Liver (tissue), 9 donors: ENCODE data around the gene MAP3K4. TPM values are rescaled to one million over a fixed set of nuclear protein-coding genes. Genes with fewer than 3 reads are reported as not detected.

Experiments used
- DNase-seq: peaks from one replicate; pipeline ENCODE4 v3.0.0-alpha.2; 2017; ENCODE audit warnings: low spot score
- H3K27ac ChIP-seq, 2 donors: one replicate each; pipeline ENCODE4 v1.7.0; 2013; ENCODE audit warnings: inconsistent platforms in 2 of 2, low read length in 2 of 2, control low read depth in 1 of 2, low read depth in 1 of 2, mild to moderate bottlenecking in 1 of 2
- H3K27me3 ChIP-seq, 4 donors: one replicate each; pipeline versions ENCODE4 v1.6.1 to v1.7.0; 2013; ENCODE audit warnings: low read length in 3 of 4, inconsistent platforms in 1 of 4, mild to moderate bottlenecking in 1 of 4, moderate library complexity in 1 of 4; ENCODE audit not compliant: control insufficient read depth in 4 of 4, insufficient read depth in 4 of 4
- H3K36me3 ChIP-seq, 4 donors: one replicate each; pipeline versions ENCODE4 v1.6.1 to v1.7.0; 2013; ENCODE audit warnings: low read length in 3 of 4, mild to moderate bottlenecking in 3 of 4, low read depth in 1 of 4, moderate library complexity in 1 of 4; ENCODE audit not compliant: control insufficient read depth in 4 of 4, insufficient read depth in 3 of 4
- H3K4me1 ChIP-seq, 4 donors: one replicate each; pipeline versions ENCODE4 v1.6.1 to v1.7.0; 2013; ENCODE audit warnings: low read length in 3 of 4, mild to moderate bottlenecking in 3 of 4, moderate library complexity in 1 of 4; ENCODE audit not compliant: control insufficient read depth in 4 of 4, insufficient read depth in 4 of 4
- H3K4me3 ChIP-seq, 3 donors: one replicate each; pipeline versions ENCODE4 v1.6.1 to v1.7.0; 2013; ENCODE audit warnings: low read length in 3 of 3, control low read depth in 1 of 3, low read depth in 1 of 3, mild to moderate bottlenecking in 1 of 3
- H3K9ac ChIP-seq, 2 donors: one replicate each; pipeline ENCODE4 v1.7.0; 2013; ENCODE audit warnings: low read length in 2 of 2, mild to moderate bottlenecking in 2 of 2, moderate library complexity in 2 of 2, control low read depth in 1 of 2, low read depth in 1 of 2
- H3K9me3 ChIP-seq, 4 donors: one replicate each; pipeline versions ENCODE4 v1.6.1 to v1.7.0; 2013; ENCODE audit warnings: low read length in 3 of 4; ENCODE audit not compliant: control insufficient read depth in 4 of 4
- EGR1 ChIP-seq, 2 donors: IDR thresholded peaks; 2 replicates each; pipeline ENCODE4 v1.6.1; 2016 to 2018; ENCODE audit warnings: antibody characterized with exemption in 2 of 2, low read depth in 2 of 2
- FOXA2 ChIP-seq: IDR thresholded peaks from 2 replicates; pipeline ENCODE4 v1.6.1; 2016; ENCODE audit warnings: antibody characterized with exemption
- GABPA ChIP-seq, 2 donors: IDR thresholded peaks in 1 of 2; conservative IDR thresholded peaks in 1 of 2; 2 replicates each; pipeline ENCODE4 v1.6.1; 2016; ENCODE audit warnings: antibody characterized with exemption in 2 of 2, mild to moderate bottlenecking in 1 of 2, moderate library complexity in 1 of 2
- HNF4A ChIP-seq, 2 donors: conservative IDR thresholded peaks; 2 replicates each; pipeline ENCODE4 v1.6.1; 2016; ENCODE audit warnings: antibody characterized with exemption in 2 of 2, mild to moderate bottlenecking in 2 of 2
- HNF4G ChIP-seq: IDR thresholded peaks from 2 replicates; pipeline ENCODE4 v1.6.1; 2016; ENCODE audit warnings: antibody characterized with exemption
- JUND ChIP-seq, 2 donors: IDR thresholded peaks; 2 replicates each; pipeline ENCODE4 v1.6.1; 2016; ENCODE audit warnings: antibody characterized with exemption in 2 of 2
- NR2F2 ChIP-seq: IDR thresholded peaks from 2 replicates; pipeline ENCODE4 v1.6.1; 2016; ENCODE audit warnings: antibody characterized with exemption
- RAD21 ChIP-seq, 2 donors: IDR thresholded peaks; 2 replicates each; pipeline ENCODE4 v1.6.1; 2016; ENCODE audit warnings: antibody characterized with exemption in 2 of 2, mild to moderate bottlenecking in 2 of 2
- RXRA ChIP-seq, 2 donors: IDR thresholded peaks; 2 replicates each; pipeline ENCODE4 v1.6.1; 2017 to 2018; ENCODE audit warnings: antibody characterized with exemption in 2 of 2, mild to moderate bottlenecking in 1 of 2
- SP1 ChIP-seq: IDR thresholded peaks from 2 replicates; pipeline ENCODE4 v1.6.1; 2018; ENCODE audit warnings: antibody characterized with exemption, mild to moderate bottlenecking
- TAF1 ChIP-seq: conservative IDR thresholded peaks from 2 replicates; pipeline ENCODE4 v1.6.1; 2016; ENCODE audit warnings: antibody characterized with exemption, mild to moderate bottlenecking
- YY1 ChIP-seq: IDR thresholded peaks from 2 replicates; pipeline ENCODE4 v1.6.1; 2016; ENCODE audit warnings: antibody characterized with exemption, mild to moderate bottlenecking
- WGBS: extraction: QIAGEN DNeasy Blood & Tissue Kit; methylation state at CpG from one replicate; pipeline ENCODE4 v1.1.7; 2013; 5-methylcytosine and 5-hydroxymethylcytosine counted together
- polyA plus RNA-seq, 2 donors: library from polyadenylated mRNA; stranded (reverse) in 1 of 2; unstranded in 1 of 2; fragments of 200-250 nt in 1 of 2; fragments of >200 nt in 1 of 2; fragmentation: Nextera tagmentation in 1 of 2; extraction: Ambion mirVana in 1 of 2; gene quantifications; one replicate each; pipeline versions ENCODE4 v1.2.1 to v1.2.3, GENCODE V29; 2013 to 2015
- total RNA-seq, 2 donors: library from RNA; depleted of rRNA; stranded (reverse); fragments of >200 nt; gene quantifications; one replicate each; pipeline ENCODE4 v1.2.3, GENCODE V29; 2014
- TF ChIP-seq, protein P1 (sequence below): IDR thresholded peaks from 2 replicates; pipeline ENCODE4 v1.6.1; 2016; ENCODE audit warnings: antibody characterized with exemption, mild to moderate bottlenecking
- TF ChIP-seq, protein P2 (sequence below): IDR thresholded peaks from 2 replicates; pipeline ENCODE4 v1.6.1; 2016; ENCODE audit warnings: antibody characterized with exemption
- TF ChIP-seq, protein P3 (sequence below): fragments of 150-350 bp; IDR thresholded peaks from 2 replicates; pipeline ENCODE4 v1.5.1; 2017; ENCODE audit warnings: improper control_type of control experiment, low read depth, low read length; ENCODE audit not compliant: missing input control
- TF ChIP-seq, protein P4 (sequence below): IDR thresholded peaks from 2 replicates; pipeline ENCODE4 v1.6.1; 2016; ENCODE audit warnings: antibody characterized with exemption
- TF ChIP-seq, protein P5 (sequence below): IDR thresholded peaks from 2 replicates; pipeline ENCODE4 v1.6.1; 2016; ENCODE audit warnings: antibody characterized with exemption
- donor health status: healthy.
- donor health status: healthy.
- donor health status: healthy.
- donor health status: healthy.
- donor health status: healthy.

The MAP3K4 gene
- total and polyA plus RNA-seq, 4 donors: 4.3 to 20.0 (median 11.7) TPM

DNA sequence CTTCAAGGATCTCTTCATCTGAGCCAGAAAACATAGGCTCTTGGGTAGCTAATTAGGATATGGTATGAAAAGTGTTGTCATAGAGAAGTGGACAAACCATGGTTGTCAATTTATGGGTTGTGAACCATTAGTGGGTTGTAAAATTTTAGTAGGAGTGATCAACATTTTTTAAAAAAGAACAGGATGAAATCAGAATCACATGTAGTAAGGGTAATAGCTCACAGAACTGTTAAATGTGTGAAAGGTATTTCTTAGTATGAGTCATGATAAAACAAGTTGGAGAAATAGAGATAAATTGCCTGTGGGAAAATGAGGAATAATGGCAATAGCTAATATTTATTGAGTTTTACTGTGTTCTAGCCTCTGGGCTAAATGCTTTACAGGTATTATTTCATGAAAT, 113.4 kb downstream of the MAP3K4 start:
- no peak for DNase-seq
- Histone ChIP-seq H3K4me3 (no peak overlapping the region), H3K27ac (no peak overlapping the region), H3K36me3 (peaks cover 13 to 54% (median 42%) of the 10 kb centered on the region in 4 donors), H3K9ac (no peak overlapping the region), H3K9me3 (no peaks in the 10 kb centered on the region), H3K27me3 (no peaks in the 10 kb centered on the region), H3K4me1 (no peaks in the 10 kb centered on the region)
- TF ChIP-seq TAF1 (no peak), YY1 (no peak), RXRA (IDR thresholded peaks at IDR 0.05) (no peak), GABPA (IDR thresholded peaks at IDR 0.05 in 1 of 2, conservative IDR thresholded peaks at IDR 0.05 in 1 of 2) (no peak), HNF4G (no peak), HNF4A (conservative IDR thresholded peaks at IDR 0.05) (no peak), FOXA2 (no peak), EGR1 (IDR thresholded peaks at IDR 0.05; ENCODE audit: low read depth in 2 of 2) (no peak), NR2F2 (no peak), RAD21 (IDR thresholded peaks at IDR 0.05) (no peak)
- TF ChIP-seq, protein P1, sequence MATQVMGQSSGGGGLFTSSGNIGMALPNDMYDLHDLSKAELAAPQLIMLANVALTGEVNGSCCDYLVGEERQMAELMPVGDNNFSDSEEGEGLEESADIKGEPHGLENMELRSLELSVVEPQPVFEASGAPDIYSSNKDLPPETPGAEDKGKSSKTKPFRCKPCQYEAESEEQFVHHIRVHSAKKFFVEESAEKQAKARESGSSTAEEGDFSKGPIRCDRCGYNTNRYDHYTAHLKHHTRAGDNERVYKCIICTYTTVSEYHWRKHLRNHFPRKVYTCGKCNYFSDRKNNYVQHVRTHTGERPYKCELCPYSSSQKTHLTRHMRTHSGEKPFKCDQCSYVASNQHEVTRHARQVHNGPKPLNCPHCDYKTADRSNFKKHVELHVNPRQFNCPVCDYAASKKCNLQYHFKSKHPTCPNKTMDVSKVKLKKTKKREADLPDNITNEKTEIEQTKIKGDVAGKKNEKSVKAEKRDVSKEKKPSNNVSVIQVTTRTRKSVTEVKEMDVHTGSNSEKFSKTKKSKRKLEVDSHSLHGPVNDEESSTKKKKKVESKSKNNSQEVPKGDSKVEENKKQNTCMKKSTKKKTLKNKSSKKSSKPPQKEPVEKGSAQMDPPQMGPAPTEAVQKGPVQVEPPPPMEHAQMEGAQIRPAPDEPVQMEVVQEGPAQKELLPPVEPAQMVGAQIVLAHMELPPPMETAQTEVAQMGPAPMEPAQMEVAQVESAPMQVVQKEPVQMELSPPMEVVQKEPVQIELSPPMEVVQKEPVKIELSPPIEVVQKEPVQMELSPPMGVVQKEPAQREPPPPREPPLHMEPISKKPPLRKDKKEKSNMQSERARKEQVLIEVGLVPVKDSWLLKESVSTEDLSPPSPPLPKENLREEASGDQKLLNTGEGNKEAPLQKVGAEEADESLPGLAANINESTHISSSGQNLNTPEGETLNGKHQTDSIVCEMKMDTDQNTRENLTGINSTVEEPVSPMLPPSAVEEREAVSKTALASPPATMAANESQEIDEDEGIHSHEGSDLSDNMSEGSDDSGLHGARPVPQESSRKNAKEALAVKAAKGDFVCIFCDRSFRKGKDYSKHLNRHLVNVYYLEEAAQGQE: no peak
- TF ChIP-seq, protein P2, sequence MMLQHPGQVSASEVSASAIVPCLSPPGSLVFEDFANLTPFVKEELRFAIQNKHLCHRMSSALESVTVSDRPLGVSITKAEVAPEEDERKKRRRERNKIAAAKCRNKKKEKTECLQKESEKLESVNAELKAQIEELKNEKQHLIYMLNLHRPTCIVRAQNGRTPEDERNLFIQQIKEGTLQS: no peak
- TF ChIP-seq, protein P3, sequence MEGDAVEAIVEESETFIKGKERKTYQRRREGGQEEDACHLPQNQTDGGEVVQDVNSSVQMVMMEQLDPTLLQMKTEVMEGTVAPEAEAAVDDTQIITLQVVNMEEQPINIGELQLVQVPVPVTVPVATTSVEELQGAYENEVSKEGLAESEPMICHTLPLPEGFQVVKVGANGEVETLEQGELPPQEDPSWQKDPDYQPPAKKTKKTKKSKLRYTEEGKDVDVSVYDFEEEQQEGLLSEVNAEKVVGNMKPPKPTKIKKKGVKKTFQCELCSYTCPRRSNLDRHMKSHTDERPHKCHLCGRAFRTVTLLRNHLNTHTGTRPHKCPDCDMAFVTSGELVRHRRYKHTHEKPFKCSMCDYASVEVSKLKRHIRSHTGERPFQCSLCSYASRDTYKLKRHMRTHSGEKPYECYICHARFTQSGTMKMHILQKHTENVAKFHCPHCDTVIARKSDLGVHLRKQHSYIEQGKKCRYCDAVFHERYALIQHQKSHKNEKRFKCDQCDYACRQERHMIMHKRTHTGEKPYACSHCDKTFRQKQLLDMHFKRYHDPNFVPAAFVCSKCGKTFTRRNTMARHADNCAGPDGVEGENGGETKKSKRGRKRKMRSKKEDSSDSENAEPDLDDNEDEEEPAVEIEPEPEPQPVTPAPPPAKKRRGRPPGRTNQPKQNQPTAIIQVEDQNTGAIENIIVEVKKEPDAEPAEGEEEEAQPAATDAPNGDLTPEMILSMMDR: no peak
- TF ChIP-seq, protein P4, sequence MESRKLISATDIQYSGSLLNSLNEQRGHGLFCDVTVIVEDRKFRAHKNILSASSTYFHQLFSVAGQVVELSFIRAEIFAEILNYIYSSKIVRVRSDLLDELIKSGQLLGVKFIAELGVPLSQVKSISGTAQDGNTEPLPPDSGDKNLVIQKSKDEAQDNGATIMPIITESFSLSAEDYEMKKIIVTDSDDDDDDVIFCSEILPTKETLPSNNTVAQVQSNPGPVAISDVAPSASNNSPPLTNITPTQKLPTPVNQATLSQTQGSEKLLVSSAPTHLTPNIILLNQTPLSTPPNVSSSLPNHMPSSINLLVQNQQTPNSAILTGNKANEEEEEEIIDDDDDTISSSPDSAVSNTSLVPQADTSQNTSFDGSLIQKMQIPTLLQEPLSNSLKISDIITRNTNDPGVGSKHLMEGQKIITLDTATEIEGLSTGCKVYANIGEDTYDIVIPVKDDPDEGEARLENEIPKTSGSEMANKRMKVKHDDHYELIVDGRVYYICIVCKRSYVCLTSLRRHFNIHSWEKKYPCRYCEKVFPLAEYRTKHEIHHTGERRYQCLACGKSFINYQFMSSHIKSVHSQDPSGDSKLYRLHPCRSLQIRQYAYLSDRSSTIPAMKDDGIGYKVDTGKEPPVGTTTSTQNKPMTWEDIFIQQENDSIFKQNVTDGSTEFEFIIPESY: no peak

DNA sequence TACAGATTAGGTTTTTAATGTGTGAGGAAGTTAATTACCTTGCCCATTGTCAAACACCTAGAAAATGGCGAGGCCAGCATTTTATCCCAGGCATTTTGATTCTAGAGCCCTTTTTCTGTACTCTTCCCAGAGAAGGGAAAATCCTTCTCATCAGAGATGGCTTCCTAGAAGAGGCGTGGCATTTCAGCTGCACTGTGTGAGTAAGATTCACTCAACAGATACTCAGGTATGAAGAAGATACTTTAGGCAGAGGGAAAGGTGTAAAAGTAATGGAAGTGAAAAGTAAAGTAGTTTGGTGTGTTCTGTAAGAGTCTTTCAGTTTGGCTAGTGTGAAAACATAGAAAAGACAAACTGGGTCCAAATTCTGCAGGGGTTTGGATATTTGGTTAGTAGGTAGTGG, 113.8 kb downstream of the MAP3K4 start:
- WGBS: 95% methylated on average over 2 of the region's 2 CpGs
- Histone ChIP-seq H3K4me1 (no peaks in the 10 kb centered on the region), H3K9me3 (no peaks in the 10 kb centered on the region), H3K4me3 (no peak overlapping the region), H3K36me3 (peaks cover 13 to 56% (median 46%) of the 10 kb centered on the region in 4 donors), H3K9ac (no peak overlapping the region), H3K27ac (no peak overlapping the region), H3K27me3 (no peaks in the 10 kb centered on the region)
- DNase-seq: no peak
- TF ChIP-seq, protein P3: no peak
- TF ChIP-seq SP1 (no peak), NR2F2 (no peak), GABPA (IDR thresholded peaks at IDR 0.05 in 1 of 2, conservative IDR thresholded peaks at IDR 0.05 in 1 of 2) (no peak), HNF4G (no peak), YY1 (no peak), EGR1 (IDR thresholded peaks at IDR 0.05; ENCODE audit: low read depth in 2 of 2) (no peak), HNF4A (conservative IDR thresholded peaks at IDR 0.05) (no peak), JUND (IDR thresholded peaks at IDR 0.05) (no peak), RAD21 (IDR thresholded peaks at IDR 0.05) (no peak), TAF1 (no peak)
- TF ChIP-seq, protein P2: no peak
- TF ChIP-seq, protein P4: no peak
- TF ChIP-seq, protein P5, sequence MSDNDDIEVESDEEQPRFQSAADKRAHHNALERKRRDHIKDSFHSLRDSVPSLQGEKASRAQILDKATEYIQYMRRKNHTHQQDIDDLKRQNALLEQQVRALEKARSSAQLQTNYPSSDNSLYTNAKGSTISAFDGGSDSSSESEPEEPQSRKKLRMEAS: no peak
